T-helper 1 cell (primary cell): ENCODE measurements around the gene ZNF678.
"Not testable (repeated sequence)": the region's sequence is repeated elsewhere in the genome, so short reads cannot be mapped to it uniquely, and the experiment has no call there.

Source experiments
- DNase-seq, 5 donors: peaks; one replicate each; pipeline ENCODE4 v3.0.0-alpha.2; 2012 to 2020
- total RNA-seq, 4 donors: gene quantifications; one replicate each; lab custom pipeline; 2026; lab: John Stamatoyannopoulos, UW

Gene ZNF678
- total RNA-seq, result 11.8 to 24.1 (median 14.2) reads per million in 4 donors

DNA sequence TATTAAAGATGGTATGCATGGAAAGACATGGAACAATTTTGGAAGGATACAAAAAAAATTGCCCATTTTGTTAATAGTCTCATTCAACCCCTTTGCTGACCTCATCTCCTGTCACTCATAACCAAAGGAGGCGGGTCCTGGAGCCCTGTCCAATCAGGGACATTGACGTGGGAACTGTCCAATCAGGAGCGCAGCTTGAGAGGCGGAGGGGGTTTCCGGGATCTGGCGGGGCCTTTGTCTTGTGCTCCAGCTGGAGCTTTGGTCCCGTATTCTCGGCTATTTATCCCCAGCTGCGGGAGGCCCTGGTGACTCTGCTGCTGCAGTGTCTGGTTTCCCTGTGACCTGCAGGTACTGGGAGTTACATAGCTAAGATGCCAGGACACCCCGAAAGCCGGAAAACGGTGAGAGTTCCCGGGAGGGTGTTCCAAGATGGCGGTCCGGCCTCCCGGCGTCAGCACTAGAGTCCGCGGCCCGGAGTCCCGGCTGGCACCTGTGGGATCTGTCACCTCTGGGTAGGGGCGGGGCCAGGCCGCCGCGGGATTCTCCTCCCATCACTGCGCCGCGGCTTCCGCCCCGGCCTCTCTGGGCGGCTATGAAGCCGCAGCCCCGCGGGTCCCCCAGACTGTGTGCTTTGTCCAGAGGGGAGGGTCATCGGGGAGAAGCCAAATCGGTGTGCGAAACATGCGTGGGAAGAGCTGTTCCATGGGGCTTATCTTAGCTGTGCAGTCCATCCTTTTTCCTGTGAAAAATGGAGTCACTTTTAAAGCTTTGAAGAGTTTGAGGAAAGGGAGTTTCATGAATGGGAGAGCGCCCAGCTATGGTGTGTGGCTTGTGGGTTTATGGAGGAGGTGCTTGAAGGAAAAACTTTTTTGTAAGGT, at the start of gene ZNF678:
TSS of gene ZNF678 (plus strand) at position 233 of the 878 bp plus-strand sequence. CDS start 87,436 bp downstream, outside the sequence.
- DNase-seq, result peak; percentile 60 to 86 (median 73)

DNA sequence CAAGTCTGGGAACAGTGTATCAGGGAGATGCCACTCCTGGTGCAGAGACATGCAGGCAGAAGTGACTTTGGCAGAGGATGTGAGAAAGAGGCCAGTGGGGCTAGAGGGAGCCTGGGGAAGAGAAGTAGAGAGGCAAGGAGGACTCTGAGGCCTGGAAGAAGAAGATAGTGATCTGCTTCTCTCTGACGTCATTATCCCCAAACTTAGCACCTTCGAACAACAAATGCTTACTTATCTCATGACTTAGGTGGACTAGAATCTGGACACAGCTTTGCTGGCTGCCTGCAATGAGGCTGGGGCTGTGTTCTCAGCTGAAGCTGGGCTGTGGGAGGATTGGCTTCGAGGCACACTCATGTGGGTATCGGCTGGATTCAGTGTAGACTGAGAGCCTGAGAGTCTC, 44.5 kb upstream of the ZNF678 start:
- DNase-seq, result no peak

DNA sequence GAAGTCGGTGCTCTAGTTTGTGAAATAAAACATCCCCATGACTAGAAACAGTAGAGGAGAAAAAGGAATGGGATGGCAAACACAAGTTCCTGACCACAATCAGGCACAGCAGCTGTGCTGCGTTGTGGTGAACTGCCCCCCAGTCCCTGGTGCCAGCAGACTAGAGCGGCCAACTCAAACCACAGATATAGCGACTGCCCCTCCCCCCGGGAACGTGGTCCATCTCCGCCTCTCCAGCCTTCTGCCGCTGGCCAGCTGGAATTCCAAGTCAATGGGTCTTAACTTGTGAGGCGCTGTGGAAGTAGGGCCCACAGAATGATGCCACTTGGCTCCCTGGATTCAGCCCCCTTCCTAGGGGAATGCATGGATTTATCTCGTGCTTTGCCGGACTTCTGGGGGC, 41.6 kb upstream of the ZNF678 start:
- DNase-seq, result no peak

DNA sequence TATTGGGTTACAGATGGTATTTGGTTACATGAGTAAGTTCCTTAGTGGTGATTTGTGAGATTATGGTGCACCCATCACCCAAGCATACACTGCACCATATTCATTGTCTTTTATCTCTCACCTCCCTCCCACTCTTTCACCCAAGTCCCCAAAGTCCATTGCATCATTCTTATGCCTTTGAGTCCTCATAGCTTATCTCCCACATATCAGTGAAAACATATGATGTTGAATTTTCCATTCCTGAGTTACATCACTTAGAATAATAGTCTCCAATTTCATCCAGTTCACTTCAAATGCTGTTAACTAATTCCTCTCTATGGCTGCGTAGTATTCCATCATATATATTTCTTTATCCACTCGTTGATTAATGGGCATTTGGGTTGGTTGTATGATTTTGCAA, 36.8 kb upstream of the ZNF678 start:
- no peak for DNase-seq

DNA sequence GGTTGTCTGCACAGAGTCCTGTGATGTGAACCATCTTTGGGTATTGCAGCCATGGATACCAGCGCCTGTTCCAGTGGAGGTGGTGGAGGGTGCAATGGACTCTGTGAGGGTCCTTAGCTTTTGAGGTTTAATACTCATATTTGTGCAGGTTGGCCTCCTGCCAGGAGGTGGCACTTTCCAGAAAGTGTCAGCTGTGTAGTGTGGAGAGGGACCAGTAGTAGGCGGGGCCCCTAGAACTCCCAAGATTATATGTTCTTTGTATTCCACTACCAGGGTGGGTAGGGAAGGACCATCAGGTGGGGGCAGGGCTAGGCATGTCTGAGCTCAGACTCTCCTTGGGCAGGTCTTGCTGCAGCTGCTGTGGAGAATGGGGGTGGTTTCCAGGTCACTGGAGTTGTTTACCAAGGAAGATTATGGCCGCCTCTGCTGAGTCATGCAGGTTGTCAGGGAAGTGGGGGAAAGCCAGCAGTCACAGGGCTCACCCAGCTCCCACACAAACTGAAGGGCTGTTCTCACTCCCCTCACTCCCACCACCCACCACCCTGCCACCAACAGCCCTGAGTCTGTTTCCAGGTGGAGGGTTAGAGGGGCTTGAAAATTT, 31.2 kb upstream of the ZNF678 start:
- DNase-seq, result no peak

DNA sequence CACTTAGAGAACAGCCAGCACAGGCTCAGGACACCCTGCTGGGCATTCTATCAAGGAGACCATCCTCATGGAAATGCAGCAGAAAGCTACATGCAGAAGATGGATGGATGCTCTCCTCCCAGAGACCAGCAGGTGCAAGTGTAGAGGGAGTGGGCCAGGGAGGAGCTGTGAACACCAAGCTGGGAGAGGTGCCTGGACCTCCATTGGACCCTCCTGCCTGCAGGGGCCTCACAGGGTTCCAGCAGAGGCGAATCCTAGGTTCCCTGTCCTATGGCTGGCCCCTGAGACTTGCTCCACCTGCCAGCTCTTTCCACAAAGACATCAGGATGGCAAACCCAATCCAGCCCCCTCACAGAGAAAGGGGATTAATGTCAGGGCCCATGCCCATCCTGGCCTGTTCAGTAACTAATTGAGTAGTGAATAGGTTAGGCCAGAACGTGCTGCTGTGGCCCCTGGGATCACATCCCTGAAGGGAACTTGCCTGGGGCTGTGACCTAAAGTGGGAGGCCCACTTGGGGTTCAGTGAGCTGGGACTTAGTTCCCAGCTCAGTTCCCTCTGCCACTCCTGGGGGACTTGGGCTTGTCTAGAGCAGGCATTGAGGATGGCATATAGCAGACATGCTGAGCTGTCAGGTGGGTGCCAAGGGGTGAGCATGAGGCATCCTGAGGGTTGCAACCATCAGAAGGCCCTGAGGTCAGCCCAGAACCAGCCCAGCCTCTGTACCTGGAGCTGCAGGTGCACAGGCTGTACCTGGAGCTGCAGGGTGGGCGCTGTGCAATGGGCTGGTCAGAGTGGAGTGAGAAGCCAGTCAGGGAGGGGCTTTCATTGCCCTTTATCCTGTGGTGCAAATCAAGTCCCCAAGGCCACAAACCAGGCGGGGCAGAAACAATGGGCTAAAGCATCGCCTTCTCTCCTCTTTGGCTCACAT, 22.9 kb upstream of the ZNF678 start:
- no peak for DNase-seq

DNA sequence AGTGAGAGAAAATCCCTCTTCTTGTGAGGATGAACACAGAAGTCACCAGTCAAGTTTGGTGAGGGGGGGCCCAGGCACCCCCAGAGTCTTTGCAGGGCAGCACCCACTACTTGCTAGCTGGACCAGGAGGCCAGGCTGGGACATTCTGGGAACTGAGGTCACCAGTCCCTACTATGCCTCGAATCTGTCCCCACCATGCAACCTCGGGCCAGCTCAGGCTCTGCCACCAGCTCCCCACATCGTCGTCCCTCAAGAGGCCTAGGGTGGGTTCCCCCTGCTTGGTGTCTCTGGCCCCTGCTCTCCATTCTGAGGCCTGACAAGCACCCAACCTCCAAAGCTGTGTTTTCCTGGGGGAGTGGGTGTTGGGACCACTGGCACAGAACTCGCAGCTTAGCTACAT, 22.2 kb upstream of the ZNF678 start:
- no peak for DNase-seq

DNA sequence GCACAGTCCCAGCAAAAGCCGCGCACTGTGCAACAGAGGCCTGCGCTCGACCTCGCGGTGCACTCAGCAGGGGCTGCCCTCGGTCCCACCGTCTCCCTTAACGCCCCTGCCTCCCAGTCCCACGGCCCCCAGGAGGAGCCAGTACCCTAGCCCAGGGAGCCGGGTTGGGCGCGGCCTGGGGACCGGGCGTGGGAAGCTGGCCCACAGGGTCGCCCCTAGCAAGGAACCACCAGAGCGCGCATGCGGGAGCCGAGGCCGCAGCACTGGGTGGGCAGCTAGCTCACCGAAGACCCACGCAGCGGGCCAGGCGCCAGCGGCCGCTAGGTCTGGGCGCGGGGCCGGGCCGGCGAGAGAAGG, 21.6 kb upstream of the ZNF678 start:
- DNase-seq, result no peak

DNA sequence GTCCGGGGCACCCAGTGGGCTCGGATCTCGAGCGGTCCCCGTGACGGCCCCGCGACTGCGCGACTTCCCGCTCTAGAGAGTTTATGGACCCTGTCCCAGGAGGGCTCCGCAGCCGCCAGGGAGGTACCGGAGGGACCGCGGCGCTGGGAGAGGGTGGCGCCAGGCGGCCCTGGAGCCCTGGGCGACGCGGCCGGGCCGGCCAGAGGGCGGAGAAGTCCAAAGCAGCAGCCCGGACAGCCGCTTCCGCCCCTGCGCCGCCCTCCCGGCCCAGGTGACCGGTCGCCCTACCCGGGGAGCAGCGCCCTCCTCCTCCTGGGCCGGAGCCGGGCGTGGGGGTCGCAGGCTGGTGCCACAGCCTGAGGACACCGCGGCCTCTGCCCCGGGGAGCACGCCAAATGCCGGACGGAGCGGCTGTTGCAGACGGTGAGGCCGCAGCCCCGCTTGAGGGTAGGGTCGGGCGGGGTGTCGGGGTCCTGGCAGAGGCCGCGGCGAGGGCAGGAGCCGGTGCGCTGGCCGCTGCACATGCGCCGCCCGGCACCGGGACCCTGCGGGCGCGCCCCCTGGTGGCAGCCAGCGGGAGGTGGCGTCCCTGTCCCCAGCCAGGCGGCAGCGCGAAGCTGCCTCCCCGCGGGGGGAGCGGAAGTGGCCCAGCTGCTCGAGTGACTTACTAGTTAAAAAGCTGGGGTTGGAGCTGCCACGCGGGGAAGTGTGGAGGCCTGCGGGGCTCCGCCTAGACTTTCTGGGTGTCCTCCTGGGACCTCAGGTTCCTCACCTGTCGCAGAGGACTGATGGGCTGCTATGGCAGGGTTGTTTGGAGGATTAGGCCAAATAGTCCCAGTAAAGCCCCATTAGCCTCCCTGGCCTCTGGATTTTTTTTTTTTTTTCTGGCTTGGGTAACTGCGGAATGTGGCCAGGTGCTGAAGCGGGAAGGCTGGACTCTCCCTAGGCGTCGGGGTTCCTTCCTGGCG, 20.9 kb upstream of the ZNF678 start:
- peak; percentile 75 to 86 (median 81) for DNase-seq

DNA sequence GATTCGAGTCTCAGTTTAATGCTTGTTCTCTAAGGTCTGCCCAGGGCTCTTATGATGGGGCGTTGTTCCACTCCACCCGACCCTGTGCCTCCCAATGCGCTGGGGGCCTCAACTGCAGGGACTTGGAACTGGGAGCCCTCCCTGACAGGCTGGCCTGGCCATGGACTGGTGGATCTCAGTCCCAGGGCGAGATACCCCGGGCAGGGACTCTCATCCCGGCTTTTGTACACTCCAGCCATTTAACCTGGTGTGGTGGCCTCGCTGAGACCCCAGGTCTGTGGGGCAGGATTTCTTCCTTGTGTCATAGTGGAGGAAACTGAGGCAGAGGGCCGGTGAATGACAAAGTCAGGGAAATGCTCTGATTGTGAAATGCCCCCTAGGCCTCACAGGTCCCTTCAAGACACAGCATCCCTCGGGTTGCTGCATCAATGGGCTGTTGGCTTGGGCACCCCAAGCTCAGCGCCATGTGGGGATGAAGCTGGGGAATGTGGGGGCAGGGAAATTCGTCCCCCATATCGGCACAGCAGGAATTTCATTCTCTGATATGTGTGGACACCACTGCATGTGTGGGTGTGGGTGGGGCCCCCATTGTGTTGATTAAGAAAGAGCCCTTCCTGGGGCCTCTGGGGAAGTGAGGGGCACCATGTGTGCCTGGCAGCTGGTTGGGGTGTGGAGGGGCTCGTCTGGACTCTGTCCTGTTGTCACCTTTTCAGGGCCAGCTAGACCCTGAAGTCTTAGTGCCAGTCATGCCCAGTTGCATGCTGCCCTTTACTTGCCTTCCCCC, 19.9 kb upstream of the ZNF678 start:
- DNase-seq, result no peak

DNA sequence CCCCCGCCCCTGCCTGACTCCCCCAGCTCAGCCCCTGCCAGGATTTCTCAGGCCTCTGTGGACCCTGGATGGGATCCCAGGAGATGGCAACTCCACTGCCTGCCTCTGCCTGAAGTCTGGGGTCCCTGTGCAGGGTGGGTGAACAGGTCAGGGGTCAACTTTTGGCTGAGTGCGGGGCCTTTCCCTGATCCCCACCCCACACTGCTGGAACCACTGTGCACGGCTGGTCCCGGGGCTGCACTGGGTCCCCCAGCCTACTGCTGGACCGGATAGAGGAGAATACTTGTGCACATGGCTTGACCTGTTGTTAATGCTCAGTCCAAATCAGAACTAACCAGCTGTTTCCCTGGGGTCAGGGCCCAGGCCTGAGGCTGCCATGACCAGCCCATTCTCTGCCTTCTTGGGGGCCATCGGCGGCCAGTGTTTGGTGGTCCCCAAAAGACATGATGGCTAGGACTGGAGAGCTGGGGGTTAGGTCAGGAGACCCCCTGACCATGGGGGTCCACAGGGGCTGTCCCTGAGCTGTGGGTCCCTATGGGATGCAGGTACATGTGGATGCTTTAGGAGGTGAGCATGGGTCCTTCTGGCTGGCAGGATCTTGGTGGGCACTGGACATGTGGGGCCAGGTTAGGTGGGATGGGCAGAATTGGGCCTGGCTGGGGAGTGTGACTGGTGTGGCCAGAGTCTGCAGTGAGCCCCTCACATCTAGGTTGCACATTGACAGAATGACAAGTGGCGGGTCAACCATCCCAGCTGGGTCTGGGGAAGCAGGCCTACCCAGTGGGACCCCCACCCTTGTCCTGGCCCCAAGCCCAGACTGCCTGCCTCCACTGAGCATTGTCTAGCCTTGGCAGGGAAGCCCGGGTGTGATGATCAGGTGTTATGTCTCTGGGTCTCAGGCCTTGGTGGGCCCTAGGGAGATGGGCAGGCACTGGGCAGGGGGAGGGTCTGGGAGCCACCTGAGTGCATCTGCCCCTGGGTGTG, 19.0 kb upstream of the ZNF678 start:
- DNase-seq, result no peak

DNA sequence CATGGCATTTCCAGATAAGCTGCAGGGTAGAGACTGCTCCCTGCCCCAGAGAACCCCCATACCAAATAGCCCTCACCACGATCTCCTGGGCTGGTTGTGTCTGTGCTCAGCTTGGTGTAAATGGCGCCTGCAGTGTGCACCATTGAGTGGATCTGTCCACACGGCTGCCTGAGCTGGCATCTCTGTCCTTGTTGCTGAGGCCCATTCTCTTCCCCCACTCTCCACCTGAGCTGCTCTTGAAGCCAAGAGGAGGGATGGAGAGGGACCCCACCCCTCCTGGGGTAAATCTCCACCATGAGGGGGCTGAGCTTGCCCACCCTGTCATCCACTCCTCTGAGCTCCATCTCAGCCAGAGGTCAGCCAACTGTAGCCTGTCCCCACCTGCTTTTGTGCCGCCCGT, 18.0 kb upstream of the ZNF678 start:
- no peak for DNase-seq

DNA sequence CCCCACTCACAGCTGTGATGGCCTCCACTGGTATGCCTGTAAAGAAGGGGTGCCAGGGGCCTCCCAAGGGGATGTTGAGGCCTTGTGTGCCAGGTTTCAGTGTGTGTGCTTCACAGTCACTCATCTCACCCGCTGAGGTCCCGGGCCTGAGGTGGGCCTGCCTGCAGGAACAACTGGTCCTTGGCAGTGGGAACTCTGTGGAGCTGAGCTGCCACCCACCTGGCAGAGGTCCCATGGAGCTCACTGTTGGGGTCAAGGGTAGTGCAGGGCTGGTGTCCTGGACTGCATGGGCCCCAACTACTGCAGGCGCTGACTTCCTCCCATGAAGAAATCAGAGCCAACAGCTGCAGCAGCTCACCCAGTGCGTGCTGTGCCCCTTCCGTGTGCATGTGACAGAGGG, 17.3 kb upstream of the ZNF678 start:
- no peak for DNase-seq

DNA sequence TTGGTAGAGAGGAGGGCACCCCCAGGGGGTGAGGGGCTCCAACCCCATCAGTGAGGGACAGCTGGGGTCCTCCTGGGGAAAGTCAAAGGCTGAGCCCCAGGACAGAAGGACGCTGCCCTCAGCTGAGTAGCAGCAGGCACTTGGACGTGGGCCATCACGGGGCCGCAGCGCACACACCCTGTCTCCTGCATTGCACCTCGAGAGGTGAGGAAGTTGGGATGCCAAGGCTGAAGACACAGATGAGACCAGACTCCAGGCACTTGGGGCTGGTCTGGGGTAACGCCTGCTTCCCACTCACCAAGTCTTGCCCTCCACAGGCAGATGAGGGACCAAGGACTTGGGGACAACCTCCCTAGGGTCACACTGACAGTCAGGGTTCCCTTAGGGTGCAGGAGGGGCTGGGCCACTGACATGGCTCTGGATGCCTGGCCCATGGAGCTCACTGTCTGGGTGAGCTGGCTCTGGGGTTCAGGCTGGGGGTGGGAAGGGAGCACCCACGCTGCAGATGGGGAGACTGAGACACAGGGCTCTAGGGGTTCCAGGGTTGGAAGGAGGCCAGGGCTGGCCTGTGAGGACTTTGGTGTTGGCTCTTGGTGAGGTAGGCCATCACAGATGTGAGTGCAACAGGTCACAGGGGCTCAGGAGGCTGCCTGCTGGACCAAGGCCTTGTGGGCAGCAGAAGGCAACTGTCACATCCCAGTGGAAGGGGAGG, 16.6 kb upstream of the ZNF678 start:
- no peak for DNase-seq

DNA sequence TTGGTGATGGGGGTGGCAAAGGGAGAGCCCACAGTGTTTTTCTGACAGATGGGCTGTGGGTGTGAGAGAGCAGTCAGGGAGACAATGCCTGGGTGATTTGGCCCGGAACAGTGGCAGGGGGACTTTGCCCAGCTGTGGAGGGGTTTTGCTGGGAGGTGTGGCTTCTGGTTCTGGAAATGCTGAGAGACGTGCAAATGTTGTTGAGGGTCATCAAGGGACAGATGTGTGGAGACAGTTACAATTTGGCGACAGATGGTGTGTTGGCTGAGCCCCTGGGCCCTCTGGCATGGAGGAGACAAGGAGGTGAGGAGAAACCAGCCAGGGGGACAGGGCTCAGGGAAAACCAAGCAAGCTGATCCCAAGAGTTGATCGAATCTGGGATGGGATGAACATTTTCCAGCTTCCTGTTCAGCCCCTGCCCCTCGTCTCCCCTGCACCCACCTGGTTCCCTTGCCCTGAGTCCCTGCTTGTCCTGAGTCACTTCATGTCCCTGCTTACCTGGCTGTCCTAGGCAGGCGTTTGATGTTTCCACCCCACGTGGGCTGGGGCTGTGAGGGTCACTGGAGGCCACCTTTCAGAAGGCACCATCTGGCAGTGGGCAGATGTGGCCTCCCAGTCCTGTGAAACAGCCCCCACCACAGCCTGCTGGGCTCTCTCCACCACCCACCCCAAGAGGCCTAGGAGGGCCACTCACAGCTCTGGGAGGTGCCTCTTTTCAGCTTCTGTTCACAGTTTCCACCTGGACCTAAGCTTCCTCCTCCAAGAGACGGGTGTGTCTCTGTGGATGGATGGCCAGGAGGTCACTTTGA, 15.8 kb upstream of the ZNF678 start:
- DNase-seq, result no peak

DNA sequence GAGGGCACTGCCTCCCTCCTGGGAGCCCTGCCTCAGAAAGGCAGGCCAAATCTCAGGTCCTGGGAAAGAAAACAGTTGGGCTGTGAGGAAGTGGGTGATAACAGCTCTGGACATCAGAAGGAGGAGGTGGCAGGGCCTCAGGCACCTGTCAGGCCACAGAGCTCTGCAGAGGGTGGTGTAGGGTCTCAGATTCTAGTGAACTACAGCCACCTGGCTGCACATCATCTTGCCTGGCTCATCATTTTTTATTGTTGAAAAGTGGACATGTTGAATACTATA, 15.3 kb upstream of the ZNF678 start:
- DNase-seq, result no peak

DNA sequence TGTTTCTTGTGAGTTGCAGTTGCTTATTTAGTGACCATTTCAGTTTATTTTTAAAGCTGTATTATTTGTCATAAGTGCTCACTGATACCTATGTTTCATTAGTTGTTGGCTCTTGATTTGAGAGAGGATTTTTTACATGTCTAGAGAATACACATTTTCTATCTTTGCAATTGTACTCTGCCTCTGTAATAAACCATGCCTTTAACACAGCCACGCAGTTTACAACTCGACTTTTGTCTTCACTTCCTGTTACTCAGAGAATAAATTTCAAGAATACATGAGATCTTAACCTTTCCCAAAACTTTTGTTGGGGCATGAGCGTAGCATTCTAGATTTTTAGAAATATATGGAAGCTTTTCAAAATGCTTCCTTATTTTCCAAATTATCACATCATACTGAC, 14.9 kb upstream of the ZNF678 start:
- no peak for DNase-seq

DNA sequence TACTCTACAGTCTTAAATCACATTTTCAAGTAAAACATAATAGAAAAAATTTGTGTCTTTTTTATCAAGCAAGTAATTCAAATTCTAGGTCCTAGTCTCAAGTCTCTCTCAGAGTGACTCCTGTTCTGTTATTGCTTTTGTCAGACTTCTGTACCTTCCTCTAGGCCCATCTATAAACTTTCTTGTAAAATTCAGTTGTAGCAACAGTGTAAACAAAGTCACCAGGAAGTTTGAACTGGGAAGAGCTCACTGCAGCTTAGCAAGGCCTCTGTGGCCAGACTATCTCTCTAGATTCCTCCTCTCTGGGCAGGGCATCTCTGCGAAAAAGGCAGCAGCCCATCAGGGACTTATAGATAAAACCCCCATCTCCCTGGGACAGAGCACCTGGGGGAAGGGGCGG, 13.5 kb upstream of the ZNF678 start:
- no peak for DNase-seq

DNA sequence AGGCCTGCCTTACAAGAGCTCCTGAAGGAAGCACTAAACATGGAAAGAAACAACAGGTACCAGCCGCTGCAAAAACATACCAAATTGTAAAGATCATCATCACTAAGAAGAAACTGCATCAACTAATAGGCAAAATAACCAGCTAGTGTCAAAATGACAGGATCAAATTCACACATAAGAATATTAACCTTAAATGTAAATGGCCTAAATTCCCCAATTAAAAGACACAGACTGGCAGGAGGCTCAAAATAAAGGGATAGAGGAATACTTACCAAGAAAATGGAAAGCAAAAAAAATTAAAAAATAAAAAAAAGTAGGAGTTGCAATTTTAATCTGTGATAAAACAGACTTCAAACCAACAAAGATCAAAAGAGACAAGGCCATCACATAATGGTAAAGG, 11.5 kb upstream of the ZNF678 start:
- DNase-seq, result not testable (repeated sequence)
